Astrocyte (in vitro differentiated cells and primary cell): ENCODE data around the gene DOCK10. TPM values are rescaled to one million over a fixed set of nuclear protein-coding genes. Genes with fewer than 3 reads are reported as not detected.

Experiments used
- DNase-seq: peaks from one replicate; pipeline ENCODE4 v3.0.0-alpha.2; 2010; ENCODE audit warnings: low read depth
- FAIRE-seq: peaks from 2 replicates; lab custom pipeline; 2011; peaks lifted over from hg19 to GRCh38; lab: Jason Lieb, UNC
- H2AFZ ChIP-seq: 2 replicates; pipeline ENCODE4 v1.6.0; 2012; ENCODE audit warnings: low read depth, low read length, inconsistent platforms
- H3K27ac ChIP-seq: 2 replicates; pipeline ENCODE4 v1.5.1; 2011; ENCODE audit warnings: low read depth, low read length, inconsistent platforms
- H3K27me3 ChIP-seq: 2 replicates; pipeline ENCODE4 v1.6.0; 2011; ENCODE audit warnings: low read length, inconsistent platforms; ENCODE audit not compliant: insufficient read depth
- H3K36me3 ChIP-seq: 2 replicates; pipeline ENCODE4 v1.5.1; 2011; ENCODE audit warnings: low read length, inconsistent platforms; ENCODE audit not compliant: insufficient read depth
- H3K4me1 ChIP-seq: 2 replicates; pipeline ENCODE4 v1.5.1; 2011; ENCODE audit warnings: low read length, inconsistent platforms; ENCODE audit not compliant: insufficient read depth
- H3K4me2 ChIP-seq: 2 replicates; pipeline ENCODE4 v1.6.0; 2012; ENCODE audit warnings: low read length, inconsistent platforms
- H3K4me3 ChIP-seq: 2 replicates; pipeline ENCODE4 v1.5.1; 2011; ENCODE audit warnings: low read depth, mild to moderate bottlenecking, low read length, inconsistent platforms; ENCODE audit not compliant: insufficient read depth
- H3K79me2 ChIP-seq: 2 replicates; pipeline ENCODE4 v1.6.0; 2012; ENCODE audit warnings: mild to moderate bottlenecking, low read length, inconsistent platforms; ENCODE audit not compliant: insufficient read depth
- H3K9ac ChIP-seq: 2 replicates; pipeline ENCODE4 v1.6.0; 2012; ENCODE audit warnings: mild to moderate bottlenecking, low read length, inconsistent platforms
- H3K9me3 ChIP-seq: 2 replicates; pipeline ENCODE4 v1.5.1; 2012; ENCODE audit warnings: low read depth, mild to moderate bottlenecking, low read length, inconsistent platforms; ENCODE audit not compliant: insufficient read depth
- H4K20me1 ChIP-seq: 2 replicates; pipeline ENCODE4 v1.6.0; 2012; ENCODE audit warnings: low read length, inconsistent platforms; ENCODE audit not compliant: insufficient read depth
- H3K27ac Mint-ChIP-seq: one replicate; pipeline ENCODE4 v1.8.0; 2021; ENCODE audit warnings: mild to moderate bottlenecking, mixed read lengths; ENCODE audit not compliant: unreplicated experiment
- H3K27me3 Mint-ChIP-seq: one replicate; pipeline ENCODE4 v1.8.0; 2021; ENCODE audit warnings: low read depth, mixed read lengths; ENCODE audit not compliant: unreplicated experiment
- H3K36me3 Mint-ChIP-seq: one replicate; pipeline ENCODE4 v1.8.0; 2021; ENCODE audit warnings: low read depth, mixed read lengths; ENCODE audit not compliant: unreplicated experiment
- H3K4me1 Mint-ChIP-seq: one replicate; pipeline ENCODE4 v1.8.0; 2021; ENCODE audit warnings: low read depth, mixed read lengths; ENCODE audit not compliant: unreplicated experiment
- H3K4me3 Mint-ChIP-seq: one replicate; pipeline ENCODE4 v1.8.0; 2021; ENCODE audit warnings: mild to moderate bottlenecking, moderate library complexity, mixed read lengths; ENCODE audit not compliant: unreplicated experiment
- H3K9me3 Mint-ChIP-seq: one replicate; pipeline ENCODE4 v1.8.0; 2021; ENCODE audit warnings: mild to moderate bottlenecking, mixed read lengths; ENCODE audit not compliant: unreplicated experiment
- CTCF ChIP-seq: IDR thresholded peaks from 2 replicates; pipeline ENCODE4 v1.5.1; 2011; ENCODE audit warnings: low read depth, mild to moderate bottlenecking, inconsistent platforms, low read length, moderate library complexity; ENCODE audit not compliant: insufficient read depth
- EZH2 ChIP-seq: IDR thresholded peaks from 2 replicates; pipeline ENCODE4 v1.6.1; 2012; ENCODE audit warnings: mild to moderate bottlenecking, low read length, inconsistent platforms; ENCODE audit not compliant: insufficient read depth
- total RNA-seq: library from RNA; stranded (reverse); gene quantifications from 2 replicates; pipeline ENCODE4 v1.2.1, GENCODE V29; 2021

The DOCK10 gene
- total RNA-seq, 1 donor from 2014 or later: 7.7 TPM

- no peaks in the 10 kb centered on the region for H3K9me3 ChIP-seq
- no peak for DNase-seq
- no peaks in the 10 kb centered on the region for H3K4me1 Mint-ChIP-seq
Observed at GRCh38 chr2:224999754-225000153, 42.5 kb downstream of the DOCK10 start.

GRCh38 chr2:224999321-224999720 is 42.9 kb downstream of the DOCK10 start:
- Histone ChIP-seq H3K79me2 (peaks cover 5% of the 10 kb centered on the region), H3K27ac (no peak overlapping the region), H3K36me3 (no peaks in the 10 kb centered on the region), H4K20me1 (peaks cover 8% of the 10 kb centered on the region), H3K4me1 (peaks cover 6% of the 10 kb centered on the region), H3K27me3 (no peaks in the 10 kb centered on the region), H2AFZ (no peak overlapping the region), H3K4me2 (no peak overlapping the region), H3K4me3 (no peak overlapping the region), H3K9me3 (no peaks in the 10 kb centered on the region), H3K9ac (no peak overlapping the region)
- H3K27ac Mint-ChIP-seq: no peak overlapping the region
- FAIRE-seq (no peak), DNase-seq (no peak)
- H3K9me3 Mint-ChIP-seq: no peaks in the 10 kb centered on the region
- no peaks in the 10 kb centered on the region for H3K4me1 Mint-ChIP-seq
- no peak for TF ChIP-seq EZH2
- no peak for TF ChIP-seq CTCF
- H3K27me3 Mint-ChIP-seq: peaks cover 3% of the 10 kb centered on the region
- no peaks in the 10 kb centered on the region for H3K36me3 Mint-ChIP-seq
- H3K4me3 Mint-ChIP-seq: no peak overlapping the region

More at GRCh38 chr2:224999754-225000153, 42.5 kb downstream of the DOCK10 start:
- peaks cover 5% of the 10 kb centered on the region for H3K79me2 ChIP-seq
- H3K4me3 ChIP-seq: no peak overlapping the region
- no peak overlapping the region for H3K27ac Mint-ChIP-seq
- H4K20me1 ChIP-seq: peaks cover 8% of the 10 kb centered on the region
- no peak overlapping the region for H3K4me3 Mint-ChIP-seq
- H3K9me3 Mint-ChIP-seq: no peaks in the 10 kb centered on the region
- H3K4me1 ChIP-seq: peaks cover 9% of the 10 kb centered on the region
- TF ChIP-seq EZH2 (no peak), CTCF (no peak)
- H3K36me3 ChIP-seq: no peaks in the 10 kb centered on the region
- no peak overlapping the region for H3K27ac ChIP-seq
- peaks cover 3% of the 10 kb centered on the region for H3K27me3 Mint-ChIP-seq
- H3K27me3 ChIP-seq: no peaks in the 10 kb centered on the region
- FAIRE-seq: no peak
- no peaks in the 10 kb centered on the region for H3K36me3 Mint-ChIP-seq
- no peak overlapping the region for H2AFZ ChIP-seq
- no peak overlapping the region for H3K9ac ChIP-seq
- H3K4me2 ChIP-seq: no peak overlapping the region

GRCh38 chr2:224997802-224998201 is 44.5 kb downstream of the DOCK10 start:
- Mint-ChIP-seq H3K36me3 (no peaks in the 10 kb centered on the region), H3K4me1 (no peaks in the 10 kb centered on the region), H3K27ac (no peak overlapping the region), H3K4me3 (no peak overlapping the region), H3K9me3 (no peaks in the 10 kb centered on the region), H3K27me3 (peaks cover 5% of the 10 kb centered on the region)
- Histone ChIP-seq H3K9ac (no peak overlapping the region), H3K4me2 (no peak overlapping the region), H3K4me3 (no peak overlapping the region), H3K4me1 (peaks cover 6% of the 10 kb centered on the region), H3K27ac (no peak overlapping the region), H3K36me3 (no peaks in the 10 kb centered on the region), H3K27me3 (no peaks in the 10 kb centered on the region), H4K20me1 (peaks cover 8% of the 10 kb centered on the region), H3K9me3 (no peaks in the 10 kb centered on the region), H3K79me2 (peaks cover 5% of the 10 kb centered on the region), H2AFZ (no peak overlapping the region)
- peak; percentile 34 for DNase-seq
- no peak for TF ChIP-seq CTCF
- no peak for TF ChIP-seq EZH2
- no peak for FAIRE-seq
